Measurements from ENCODE around the gene NT5C2.

DNA sequence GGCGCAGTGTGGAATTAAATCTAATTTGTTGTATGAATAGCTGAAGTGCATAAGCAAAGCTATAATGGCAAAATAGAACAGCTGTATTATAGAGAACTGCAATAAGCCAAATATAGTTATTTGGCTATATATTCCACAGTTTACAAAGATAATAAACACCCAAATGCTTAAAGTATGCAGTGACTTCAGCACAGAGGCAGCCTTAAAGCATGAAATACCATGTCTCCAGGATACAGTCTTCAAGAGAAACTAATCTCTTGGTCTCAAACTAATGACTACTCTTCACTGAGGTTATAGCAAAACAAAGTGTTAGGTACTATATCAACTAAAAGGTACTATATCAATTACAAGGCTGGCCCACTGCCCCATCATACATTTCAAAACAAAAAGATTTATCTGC is 48.0 kb downstream of the NT5C2 start:
- no peak for TF ChIP-seq EZH2 (IDR thresholded peaks at IDR 0.05; ENCODE audit: insufficient read depth, poor library complexity, severe bottlenecking)
- TF ChIP-seq EZH2phosphoT487 (IDR thresholded peaks at IDR 0.05; ENCODE audit: insufficient read depth, low read depth) = no peak

Measured in GM23248 (cell line).